WTC11 (cell line): Measurements from ENCODE around the gene MED12. TPM values are rescaled to one million over a fixed set of nuclear protein-coding genes. Genes with fewer than 3 reads are reported as not detected.

Source experiments
- ATAC-seq: fragments of 200-7000 bp; cut with Tn5 transposase; 2 replicates; pipeline ENCODE4 v1.10.0; 2021; ENCODE audit warnings: mild to moderate bottlenecking, moderate library complexity
- CTCF ChIA-PET: fragments of 300-600 bp; sonication (Branson Sonifier 250); formaldehyde crosslinking; loops from one replicate; lab custom pipeline; 2021; ENCODE audit warnings: antibody characterized with exemption; lab: Charles Lee
- POLR2A ChIA-PET: fragments of 350-600 bp; sonication (Branson Sonifier 250); formaldehyde crosslinking; loops from one replicate; lab custom pipeline; 2021; ENCODE audit warnings: antibody characterized with exemption; lab: Charles Lee
- DNase-seq: peaks from one replicate; pipeline ENCODE4 v3.0.0; 2021; ENCODE audit warnings: low spot score
- H3K27ac Mint-ChIP-seq: 2 replicates; pipeline ENCODE4 v1.8.0; 2021; ENCODE audit warnings: mixed read lengths
- H3K27me3 Mint-ChIP-seq: 2 replicates; pipeline ENCODE4 v1.8.0; 2021; ENCODE audit warnings: low read depth, mild to moderate bottlenecking, moderate library complexity, mixed read lengths
- H3K36me3 Mint-ChIP-seq: 2 replicates; pipeline ENCODE4 v1.8.0; 2021; ENCODE audit warnings: mixed read lengths
- H3K4me1 Mint-ChIP-seq: 2 replicates; pipeline ENCODE4 v1.8.0; 2022; ENCODE audit warnings: mixed read lengths
- H3K4me3 Mint-ChIP-seq: 2 replicates; pipeline ENCODE4 v1.8.0; 2021; ENCODE audit warnings: mild to moderate bottlenecking, moderate library complexity, mixed read lengths
- H3K9me3 Mint-ChIP-seq: 2 replicates; pipeline ENCODE4 v1.8.0; 2021; ENCODE audit warnings: mixed read lengths
- ATF1 ChIP-seq: sonication (generic); formaldehyde crosslinking; IDR thresholded peaks from 2 replicates; pipeline ENCODE4 v1.8.1; 2023; ENCODE audit warnings: mild to moderate bottlenecking, moderate library complexity, missing genetic modification reagents
- ATF2 ChIP-seq: sonication (generic); formaldehyde crosslinking; IDR thresholded peaks from 2 replicates; pipeline ENCODE4 v1.8.1; 2022; ENCODE audit warnings: low read depth, missing genetic modification reagents, borderline replicate concordance
- CREB1 ChIP-seq: sonication (generic); formaldehyde crosslinking; IDR thresholded peaks from 2 replicates; pipeline ENCODE4 v1.8.0; 2023; ENCODE audit warnings: mild to moderate bottlenecking, missing genetic modification reagents
- GTF2I ChIP-seq: fragments of 250-450 bp; sonication (Bioruptor Pico); conservative IDR thresholded peaks from 2 replicates; pipeline ENCODE4 v1.4.0; 2021; ENCODE audit warnings: mild to moderate bottlenecking
- NR2C2 ChIP-seq: sonication (generic); formaldehyde crosslinking; IDR thresholded peaks from 2 replicates; pipeline ENCODE4 v1.8.0; 2022; ENCODE audit warnings: mild to moderate bottlenecking, missing genetic modification reagents
- RELA ChIP-seq: sonication (generic); formaldehyde crosslinking; IDR thresholded peaks from 2 replicates; pipeline ENCODE4 v1.8.1; 2022; ENCODE audit warnings: missing genetic modification reagents, mild to moderate bottlenecking, borderline replicate concordance
- USF2 ChIP-seq: sonication (generic); formaldehyde crosslinking; IDR thresholded peaks from 2 replicates; pipeline ENCODE4 v1.8.1; 2023; ENCODE audit warnings: mild to moderate bottlenecking, missing genetic modification reagents, moderate library complexity
- ZBTB43 ChIP-seq: sonication (generic); formaldehyde crosslinking; IDR thresholded peaks from 2 replicates; pipeline ENCODE4 v1.8.1; 2023; ENCODE audit warnings: mild to moderate bottlenecking, missing genetic modification reagents
- ZNF138 ChIP-seq: sonication (generic); formaldehyde crosslinking; conservative IDR thresholded peaks from 2 replicates; pipeline ENCODE4 v1.8.1; 2022; ENCODE audit warnings: mild to moderate bottlenecking, moderate library complexity, missing genetic modification reagents
- ZNF263 ChIP-seq: sonication (generic); formaldehyde crosslinking; IDR thresholded peaks from 2 replicates; pipeline ENCODE4 v1.8.1; 2022; ENCODE audit warnings: low read depth, mild to moderate bottlenecking, moderate library complexity, missing genetic modification reagents
- ZNF281 ChIP-seq: sonication (generic); formaldehyde crosslinking; IDR thresholded peaks from 2 replicates; pipeline ENCODE4 v1.8.0; 2023; ENCODE audit warnings: mild to moderate bottlenecking, missing genetic modification reagents
- ZNF423 ChIP-seq: fragments of 250-450 bp; sonication (Bioruptor Pico); IDR thresholded peaks from 2 replicates; pipeline ENCODE4 v2.1.2; 2022; ENCODE audit warnings: mild to moderate bottlenecking, moderate library complexity
- total RNA-seq: library from RNA; stranded (reverse); gene quantifications from 3 replicates; pipeline ENCODE4 v1.2.3, GENCODE V29; 2021
- TF ChIP-seq, protein P1 (sequence below): sonication (generic); formaldehyde crosslinking; IDR thresholded peaks from 2 replicates; pipeline ENCODE4 v1.8.0; 2023; ENCODE audit warnings: missing genetic modification reagents
- TF ChIP-seq, protein P2 (sequence below): sonication (generic); formaldehyde crosslinking; IDR thresholded peaks from 2 replicates; pipeline ENCODE4 v1.8.0; 2022; ENCODE audit warnings: mild to moderate bottlenecking, missing genetic modification reagents

MED12 gene
- total RNA-seq, 1 experiment from 2014 or later: 35.6 TPM

- H3K4me1 Mint-ChIP-seq: peaks cover 3% of the 10 kb centered on the region; the same call in 1 of the 2 replicates
- CTCF ChIA-PET: interaction anchor here (0.6 kb wide), 1 partner anchor 88 kb away, joined by 6 read pairs; no protein-coding TSS in a partner anchor
These were observed 32.5 kb upstream of the MED12 start for GRCh38 chrX:71085900-71086299.

DNA sequence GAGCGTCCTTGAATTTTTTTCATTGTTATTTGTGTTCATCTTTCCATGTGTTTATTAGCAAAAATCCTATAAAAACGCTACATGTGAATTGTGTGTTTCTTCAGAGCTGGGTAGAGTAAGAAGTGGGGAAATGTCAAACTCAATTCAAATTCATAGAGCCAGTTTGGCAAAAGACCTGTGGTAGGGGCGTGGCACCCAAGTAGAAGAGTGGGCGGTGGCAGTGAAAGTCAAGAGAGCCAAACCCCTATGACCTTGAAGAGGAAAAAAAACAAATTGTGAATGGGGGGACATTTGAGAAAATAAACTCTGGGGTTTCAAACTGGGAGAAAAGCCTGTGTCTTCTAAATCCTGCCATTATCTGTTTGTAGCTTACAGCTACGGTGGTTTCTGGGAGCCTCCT, 27.1 kb upstream of the MED12 start:
- ChIA-PET CTCF (no interaction called here), POLR2A (no interaction called here)
- H3K4me1 Mint-ChIP-seq: peaks cover 14% of the 10 kb centered on the region
- ATAC-seq: no peak
- H3K27ac Mint-ChIP-seq: no peak overlapping the region
- no peaks in the 10 kb centered on the region for H3K9me3 Mint-ChIP-seq
- H3K36me3 Mint-ChIP-seq: no peaks in the 10 kb centered on the region
- DNase-seq: no peak
- TF ChIP-seq ZNF281 (CRISPR knock-in tag) (no peak), RELA (CRISPR knock-in tag) (no peak), USF2 (no peak), ATF1 (CRISPR knock-in tag) (no peak), ATF2 (CRISPR knock-in tag) (no peak), NR2C2 (CRISPR knock-in tag) (no peak), ZNF423 (no peak), CREB1 (CRISPR knock-in tag) (no peak), ZNF263 (CRISPR knock-in tag) (no peak), GTF2I (no peak), ZNF138 (CRISPR knock-in tag) (no peak)
- TF ChIP-seq, protein P1, sequence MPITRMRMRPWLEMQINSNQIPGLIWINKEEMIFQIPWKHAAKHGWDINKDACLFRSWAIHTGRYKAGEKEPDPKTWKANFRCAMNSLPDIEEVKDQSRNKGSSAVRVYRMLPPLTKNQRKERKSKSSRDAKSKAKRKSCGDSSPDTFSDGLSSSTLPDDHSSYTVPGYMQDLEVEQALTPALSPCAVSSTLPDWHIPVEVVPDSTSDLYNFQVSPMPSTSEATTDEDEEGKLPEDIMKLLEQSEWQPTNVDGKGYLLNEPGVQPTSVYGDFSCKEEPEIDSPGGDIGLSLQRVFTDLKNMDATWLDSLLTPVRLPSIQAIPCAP (CRISPR knock-in tag): no peak
- no peak overlapping the region for H3K4me3 Mint-ChIP-seq
- no peaks in the 10 kb centered on the region for H3K27me3 Mint-ChIP-seq

More at GRCh38 chrX:71085900-71086299, 32.5 kb upstream of the MED12 start:
- ATAC-seq: no peak
- Mint-ChIP-seq H3K27me3 (no peaks in the 10 kb centered on the region), H3K4me3 (no peak overlapping the region), H3K36me3 (no peaks in the 10 kb centered on the region), H3K27ac (no peak overlapping the region), H3K9me3 (no peaks in the 10 kb centered on the region)
- no peak for DNase-seq
- TF ChIP-seq, protein P2, sequence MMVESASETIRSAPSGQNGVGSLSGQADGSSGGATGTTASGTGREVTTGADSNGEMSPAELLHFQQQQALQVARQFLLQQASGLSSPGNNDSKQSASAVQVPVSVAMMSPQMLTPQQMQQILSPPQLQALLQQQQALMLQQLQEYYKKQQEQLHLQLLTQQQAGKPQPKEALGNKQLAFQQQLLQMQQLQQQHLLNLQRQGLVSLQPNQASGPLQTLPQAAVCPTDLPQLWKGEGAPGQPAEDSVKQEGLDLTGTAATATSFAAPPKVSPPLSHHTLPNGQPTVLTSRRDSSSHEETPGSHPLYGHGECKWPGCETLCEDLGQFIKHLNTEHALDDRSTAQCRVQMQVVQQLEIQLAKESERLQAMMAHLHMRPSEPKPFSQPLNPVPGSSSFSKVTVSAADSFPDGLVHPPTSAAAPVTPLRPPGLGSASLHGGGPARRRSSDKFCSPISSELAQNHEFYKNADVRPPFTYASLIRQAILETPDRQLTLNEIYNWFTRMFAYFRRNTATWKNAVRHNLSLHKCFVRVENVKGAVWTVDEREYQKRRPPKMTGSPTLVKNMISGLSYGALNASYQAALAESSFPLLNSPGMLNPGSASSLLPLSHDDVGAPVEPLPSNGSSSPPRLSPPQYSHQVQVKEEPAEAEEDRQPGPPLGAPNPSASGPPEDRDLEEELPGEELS (CRISPR knock-in tag): no peak
- POLR2A ChIA-PET: no interaction called here

- no peak for TF ChIP-seq ZBTB43 (CRISPR knock-in tag)
- peak overlapping the region; percentile 39; the same call in 1 of the 2 replicates for H3K27ac Mint-ChIP-seq
- no peaks in the 10 kb centered on the region for H3K9me3 Mint-ChIP-seq
- DNase-seq (no peak), ATAC-seq (no peak)
- H3K4me3 Mint-ChIP-seq: peak overlapping the region; percentile 99
- H3K36me3 Mint-ChIP-seq: no peaks in the 10 kb centered on the region
- no peaks in the 10 kb centered on the region; the same call in 1 of the 2 replicates for H3K27me3 Mint-ChIP-seq
- ChIA-PET CTCF (no interaction called here), POLR2A (interaction anchor here (0.6 kb wide), 1 partner anchor 87 kb away, joined by 3 read pairs; no protein-coding TSS in a partner anchor)
- peaks cover 36% of the 10 kb centered on the region for H3K4me1 Mint-ChIP-seq
These were observed 23.4 kb upstream of the MED12 start for GRCh38 chrX:71095033-71095432.
